CD14-positive monocyte (primary cell): Measurements from ENCODE around the gene MACROD2. TPM values are rescaled to one million over a fixed set of nuclear protein-coding genes. Genes with fewer than 3 reads are reported as not detected.

Experiments used
- DNase-seq, 3 donors: peaks; one replicate each; pipeline ENCODE4 v3.0.0-alpha.2; 2011 to 2022
- H2AFZ ChIP-seq: 2 replicates; pipeline ENCODE4 v1.6.0; 2012; ENCODE audit warnings: mild to moderate bottlenecking, low read depth, low read length, inconsistent platforms; ENCODE audit not compliant: insufficient read depth, poor library complexity, severe bottlenecking
- H3K27ac ChIP-seq, 2 donors: 1 replicate in 1 of 2; 2 replicates in 1 of 2; pipeline ENCODE4 v1.5.1; 2012 to 2013; ENCODE audit warnings: low read length in 2 of 2, control low read depth in 1 of 2, inconsistent platforms in 1 of 2, low read depth in 1 of 2, mild to moderate bottlenecking in 1 of 2
- H3K27me3 ChIP-seq, 2 donors: one replicate each; pipeline versions ENCODE4 v1.6.0 to v1.6.1; 2011 to 2013; ENCODE audit warnings: low read length in 2 of 2; ENCODE audit not compliant: control insufficient read depth in 2 of 2, insufficient read depth in 2 of 2
- H3K36me3 ChIP-seq, 2 donors: replicated peaks in 1 of 2; 1 replicate in 1 of 2; 2 replicates in 1 of 2; pipeline versions ENCODE4 v1.5.1 to v1.6.1; 2012 to 2013; ENCODE audit warnings: low read length in 2 of 2, control low read depth in 1 of 2, inconsistent platforms in 1 of 2, mild to moderate bottlenecking in 1 of 2; ENCODE audit not compliant: insufficient read depth in 2 of 2, control insufficient read depth in 1 of 2
- H3K4me1 ChIP-seq, 2 donors: 1 replicate in 1 of 2; 2 replicates in 1 of 2; pipeline versions ENCODE4 v1.5.1 to v1.6.1; 2012 to 2013; ENCODE audit warnings: low read length in 2 of 2, control low read depth in 1 of 2, inconsistent platforms in 1 of 2, mild to moderate bottlenecking in 1 of 2, moderate library complexity in 1 of 2; ENCODE audit not compliant: insufficient read depth in 2 of 2, control insufficient read depth in 1 of 2
- H3K4me2 ChIP-seq: replicated peaks from 2 replicates; pipeline ENCODE3; 2012; ENCODE audit warnings: low read length, moderate library complexity, mild to moderate bottlenecking; ENCODE audit not compliant: poor library complexity, severe bottlenecking; ENCODE audit errors: extremely low read depth
- H3K4me3 ChIP-seq, 3 experiments: fragments of 200-600 bp in 1 of 3; sonication (generic) in 1 of 3; replicated peaks in 1 of 3; 1 replicate in 2 of 3; 2 replicates in 1 of 3; pipeline ENCODE4 v1.5.1; 2011 to 2013; ENCODE audit warnings: low read length in 3 of 3, mild to moderate bottlenecking in 3 of 3, control low read depth in 2 of 3, low read depth in 2 of 3, inconsistent platforms in 1 of 3, moderate library complexity in 1 of 3
- H3K79me2 ChIP-seq: 2 replicates; pipeline ENCODE4 v1.6.0; 2012; ENCODE audit warnings: mild to moderate bottlenecking, control low read depth, inconsistent platforms, low read length, moderate library complexity; ENCODE audit not compliant: insufficient read depth
- H3K9ac ChIP-seq: 2 replicates; pipeline ENCODE4 v1.6.0; 2017; ENCODE audit warnings: low read length, mild to moderate bottlenecking; ENCODE audit not compliant: insufficient read depth, poor library complexity, severe bottlenecking
- H3K9me3 ChIP-seq, 2 donors: replicated peaks in 1 of 2; 1 replicate in 1 of 2; 2 replicates in 1 of 2; pipeline versions ENCODE4 v1.5.1 to v1.6.1; 2012 to 2013; ENCODE audit warnings: low read length in 2 of 2, control low read depth in 1 of 2; ENCODE audit not compliant: control insufficient read depth in 1 of 2, insufficient read depth in 1 of 2
- H4K20me1 ChIP-seq: 2 replicates; pipeline ENCODE4 v1.6.0; 2012; ENCODE audit warnings: mild to moderate bottlenecking, low read length, control low read depth, moderate library complexity; ENCODE audit not compliant: insufficient read depth
- H3K27ac Mint-ChIP-seq, 7 donors: one replicate each; pipeline ENCODE4 v1.8.0; 2020; ENCODE audit warnings: mild to moderate bottlenecking in 7 of 7, mixed read lengths in 7 of 7, moderate library complexity in 6 of 7, inconsistent platforms in 2 of 7
- H3K27me3 Mint-ChIP-seq, 3 donors: one replicate each; pipeline ENCODE4 v1.8.0; 2021 to 2022; ENCODE audit warnings: low read depth in 3 of 3, mild to moderate bottlenecking in 3 of 3, mixed read lengths in 3 of 3, moderate library complexity in 3 of 3, inconsistent platforms in 1 of 3
- H3K36me3 Mint-ChIP-seq, 2 donors: one replicate each; pipeline ENCODE4 v1.8.0; 2020; ENCODE audit warnings: mixed read lengths in 2 of 2, inconsistent platforms in 1 of 2, mild to moderate bottlenecking in 1 of 2
- H3K4me1 Mint-ChIP-seq: one replicate; pipeline ENCODE4 v1.8.0; 2020; ENCODE audit warnings: mild to moderate bottlenecking, mixed read lengths
- H3K4me3 Mint-ChIP-seq, 2 donors: one replicate each; pipeline ENCODE4 v1.8.0; 2020; ENCODE audit warnings: mild to moderate bottlenecking in 2 of 2, mixed read lengths in 2 of 2, moderate library complexity in 1 of 2
- H3K9me3 Mint-ChIP-seq, 7 donors: one replicate each; pipeline ENCODE4 v1.8.0; 2020 to 2022; ENCODE audit warnings: mixed read lengths in 7 of 7, mild to moderate bottlenecking in 6 of 7, moderate library complexity in 6 of 7, inconsistent platforms in 2 of 7
- WGBS: methylation state at CpG from one replicate; pipeline ENCODE4 v1.1.5; 2013; ENCODE audit warnings: missing lambda C conversion rate; ENCODE audit not compliant: insufficient coverage; 5-methylcytosine and 5-hydroxymethylcytosine counted together
- intact Hi-C, 2 donors: fragments of 100-400 bp; cut with micrococcal nuclease; formaldehyde crosslinking; loops; one replicate each; pipeline versions ENCODE4 v1.15.0 to v1.15.1; 2023
- polyA plus RNA-seq, 3 donors: library from polyadenylated mRNA; depleted of rRNA in 1 of 3; unstranded in 2 of 3; stranded (reverse) in 1 of 3; fragments of 300-500 nt in 2 of 3; fragments of >200 nt in 1 of 3; fragmentation: Illumina TruSeq in 2 of 3; gene quantifications; 1 replicate in 2 of 3; 2 replicates in 1 of 3; pipeline ENCODE4 v1.2.3, GENCODE V29; 2012 to 2021
- TF ChIP-seq, protein P1 (sequence below): fragments of 200-600 bp; IDR thresholded peaks from one replicate; pipeline ENCODE4 v1.8.0; 2022; ENCODE audit warnings: antibody characterized with exemption, mild to moderate bottlenecking

MACROD2 gene
- polyA plus RNA-seq, 3 donors, result 0.23 TPM; not detected in 2

DNA sequence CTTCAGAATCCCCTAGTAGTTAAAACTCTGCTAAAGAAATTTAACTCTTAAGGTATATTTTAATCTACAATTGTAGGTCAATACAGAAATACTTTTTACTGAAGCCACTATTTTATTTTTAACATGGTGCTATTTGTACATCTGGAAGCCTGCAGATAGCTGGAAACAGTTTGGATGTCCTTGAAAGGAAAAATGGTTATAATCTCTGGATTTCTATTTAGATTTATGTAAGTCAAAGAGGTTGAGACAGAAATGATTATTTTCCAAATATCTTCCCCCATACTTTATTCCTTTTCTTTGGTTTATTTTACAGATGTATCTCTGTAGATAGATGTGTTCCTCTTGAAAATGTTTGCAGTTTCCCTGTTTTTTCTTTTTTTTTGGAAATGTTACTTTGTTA is 1575.7 kb downstream of the MACROD2 start:
- no peak for DNase-seq
- no peaks in the 10 kb centered on the region for H3K79me2 ChIP-seq
- H3K9ac ChIP-seq, result no peak overlapping the region
- Mint-ChIP-seq H3K9me3 (peaks cover 0 to 3% (median 0%) of the 10 kb centered on the region in 7 donors), H3K4me3 (no peak overlapping the region), H3K27me3 (peaks cover 0 to 2% (median 1%) of the 10 kb centered on the region in 3 donors), H3K4me1 (no peaks in the 10 kb centered on the region), H3K27ac (no peak overlapping the region), H3K36me3 (no peaks in the 10 kb centered on the region)
- H2AFZ ChIP-seq, result no peak overlapping the region
- H3K27ac ChIP-seq, result no peak overlapping the region
- H4K20me1 ChIP-seq, result no peaks in the 10 kb centered on the region
- no peaks in the 10 kb centered on the region for H3K36me3 ChIP-seq
- intact Hi-C loops, result no loop called here
- H3K4me1 ChIP-seq, result no peaks in the 10 kb centered on the region
- no peak overlapping the region for H3K4me2 ChIP-seq
- no peak overlapping the region for H3K4me3 ChIP-seq
- no peaks in the 10 kb centered on the region for H3K9me3 ChIP-seq
- no peaks in the 10 kb centered on the region for H3K27me3 ChIP-seq
- TF ChIP-seq, protein P1, sequence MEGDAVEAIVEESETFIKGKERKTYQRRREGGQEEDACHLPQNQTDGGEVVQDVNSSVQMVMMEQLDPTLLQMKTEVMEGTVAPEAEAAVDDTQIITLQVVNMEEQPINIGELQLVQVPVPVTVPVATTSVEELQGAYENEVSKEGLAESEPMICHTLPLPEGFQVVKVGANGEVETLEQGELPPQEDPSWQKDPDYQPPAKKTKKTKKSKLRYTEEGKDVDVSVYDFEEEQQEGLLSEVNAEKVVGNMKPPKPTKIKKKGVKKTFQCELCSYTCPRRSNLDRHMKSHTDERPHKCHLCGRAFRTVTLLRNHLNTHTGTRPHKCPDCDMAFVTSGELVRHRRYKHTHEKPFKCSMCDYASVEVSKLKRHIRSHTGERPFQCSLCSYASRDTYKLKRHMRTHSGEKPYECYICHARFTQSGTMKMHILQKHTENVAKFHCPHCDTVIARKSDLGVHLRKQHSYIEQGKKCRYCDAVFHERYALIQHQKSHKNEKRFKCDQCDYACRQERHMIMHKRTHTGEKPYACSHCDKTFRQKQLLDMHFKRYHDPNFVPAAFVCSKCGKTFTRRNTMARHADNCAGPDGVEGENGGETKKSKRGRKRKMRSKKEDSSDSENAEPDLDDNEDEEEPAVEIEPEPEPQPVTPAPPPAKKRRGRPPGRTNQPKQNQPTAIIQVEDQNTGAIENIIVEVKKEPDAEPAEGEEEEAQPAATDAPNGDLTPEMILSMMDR, result no peak

DNA sequence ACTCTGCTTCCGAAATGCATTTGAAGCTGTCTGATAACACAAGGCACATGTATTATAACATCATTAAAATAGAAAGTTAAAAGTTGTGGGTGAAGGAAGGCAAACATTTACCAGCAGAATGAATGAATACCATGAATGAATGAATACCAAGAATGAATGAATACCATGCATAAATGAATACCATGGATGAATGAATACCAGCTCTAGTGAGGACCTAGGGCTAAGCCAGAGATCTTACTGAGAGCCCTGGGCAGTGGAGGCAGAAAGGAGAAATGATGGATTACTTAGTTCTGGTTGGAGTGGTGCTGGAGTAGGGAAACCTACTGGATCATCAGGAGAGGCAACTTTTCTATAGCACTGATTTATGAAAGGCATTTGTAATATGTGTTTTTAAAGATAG is 1579.9 kb downstream of the MACROD2 start:
- H3K27me3 ChIP-seq, result no peaks in the 10 kb centered on the region
- no peak overlapping the region for H3K4me3 ChIP-seq
- no peaks in the 10 kb centered on the region for H4K20me1 ChIP-seq
- no CpG with 5 or more reads among the region's 1 CpG for WGBS
- no peak for DNase-seq
- Mint-ChIP-seq H3K4me1 (no peaks in the 10 kb centered on the region), H3K4me3 (no peak overlapping the region), H3K27ac (no peak overlapping the region), H3K36me3 (no peaks in the 10 kb centered on the region), H3K9me3 (peaks cover 0 to 7% (median 2%) of the 10 kb centered on the region in 7 donors), H3K27me3 (peaks cover 0 to 2% (median 0%) of the 10 kb centered on the region in 3 donors)
- H3K4me2 ChIP-seq, result no peak overlapping the region
- no peak overlapping the region for H3K9ac ChIP-seq
- H3K27ac ChIP-seq, result no peak overlapping the region
- H3K4me1 ChIP-seq, result no peaks in the 10 kb centered on the region
- no peak overlapping the region for H2AFZ ChIP-seq
- H3K9me3 ChIP-seq, result no peaks in the 10 kb centered on the region
- no peaks in the 10 kb centered on the region for H3K79me2 ChIP-seq
- H3K36me3 ChIP-seq, result no peaks in the 10 kb centered on the region
- intact Hi-C loops, result no loop called here
- TF ChIP-seq, protein P1, result no peak
